Measurements from ENCODE around the gene BABAM2. TPM values are rescaled to one million over a fixed set of nuclear protein-coding genes. Genes with fewer than 3 reads are reported as not detected.
"Not testable (repeated sequence)": the region's sequence is repeated elsewhere in the genome, so short reads cannot be mapped to it uniquely, and the experiment has no call there.

The BABAM2 gene
- total RNA-seq, 2 experiments from 2014 or later, result 45.2 to 53.2 TPM

DNA sequence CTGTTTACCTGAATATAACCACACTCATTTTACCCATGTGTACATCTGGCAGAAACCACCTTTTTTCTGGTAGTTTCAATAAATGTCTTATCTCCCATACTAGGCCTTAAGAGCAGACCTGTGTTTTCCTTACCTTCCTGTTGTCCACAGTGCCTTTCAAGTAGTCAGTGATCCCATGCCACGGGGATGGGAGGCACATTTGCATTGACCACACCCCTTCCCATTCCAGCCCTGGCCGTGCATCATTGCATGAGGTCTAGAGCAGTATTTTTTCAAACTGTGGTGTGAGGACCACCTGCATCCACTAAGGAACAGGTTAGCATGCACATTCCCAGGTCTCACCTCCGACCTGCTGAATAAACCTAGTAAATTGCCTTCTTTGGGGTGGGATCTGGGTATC is 337.0 kb downstream of the BABAM2 start:
- peak overlapping the region; percentile 15 for H3K4me3 Mint-ChIP-seq
- H3K9me3 Mint-ChIP-seq, result no peaks in the 10 kb centered on the region

DNA sequence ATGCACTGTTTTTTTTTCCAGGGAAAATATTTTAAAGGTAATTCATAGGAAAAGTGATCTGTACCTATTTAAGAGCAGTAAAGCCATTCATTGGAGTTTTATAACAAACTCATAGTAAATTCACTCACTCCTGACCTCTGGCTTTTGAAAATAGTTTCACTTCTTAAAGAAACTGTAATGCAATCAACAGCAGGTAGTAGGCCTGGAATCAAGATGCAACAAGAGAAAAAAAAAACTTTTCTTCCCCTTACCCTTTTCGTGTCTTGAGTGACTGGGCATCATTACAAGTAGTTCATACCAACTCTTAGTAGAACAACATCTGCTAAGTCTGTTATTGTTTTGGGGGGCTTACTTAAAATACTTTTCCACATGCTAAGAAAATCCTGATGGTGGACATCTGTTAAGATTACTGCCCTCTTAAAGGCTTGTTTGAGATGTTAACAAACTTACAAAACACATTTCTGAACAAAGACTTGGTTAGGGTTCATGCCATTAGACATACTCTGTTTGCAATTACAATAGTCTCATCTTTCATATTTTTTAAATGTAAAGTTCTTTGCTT is 338.0 kb downstream of the BABAM2 start:
- H3K4me3 Mint-ChIP-seq, result no peak overlapping the region
- no peaks in the 10 kb centered on the region for H3K9me3 Mint-ChIP-seq
- no peak overlapping the region for H3K27ac Mint-ChIP-seq
- peaks cover 6% of the 10 kb centered on the region for H3K4me1 Mint-ChIP-seq
- no peaks in the 10 kb centered on the region for H3K27me3 Mint-ChIP-seq
- DNase-seq, result no peak
- H3K36me3 Mint-ChIP-seq, result no peaks in the 10 kb centered on the region

More for the DNA sequence above, 337.0 kb downstream of the BABAM2 start:
- H3K27me3 Mint-ChIP-seq, result no peaks in the 10 kb centered on the region
- H3K36me3 Mint-ChIP-seq, result no peaks in the 10 kb centered on the region
- H3K27ac Mint-ChIP-seq, result no peak overlapping the region
- DNase-seq, result no peak
- H3K4me1 Mint-ChIP-seq, result peaks cover 6% of the 10 kb centered on the region

DNA sequence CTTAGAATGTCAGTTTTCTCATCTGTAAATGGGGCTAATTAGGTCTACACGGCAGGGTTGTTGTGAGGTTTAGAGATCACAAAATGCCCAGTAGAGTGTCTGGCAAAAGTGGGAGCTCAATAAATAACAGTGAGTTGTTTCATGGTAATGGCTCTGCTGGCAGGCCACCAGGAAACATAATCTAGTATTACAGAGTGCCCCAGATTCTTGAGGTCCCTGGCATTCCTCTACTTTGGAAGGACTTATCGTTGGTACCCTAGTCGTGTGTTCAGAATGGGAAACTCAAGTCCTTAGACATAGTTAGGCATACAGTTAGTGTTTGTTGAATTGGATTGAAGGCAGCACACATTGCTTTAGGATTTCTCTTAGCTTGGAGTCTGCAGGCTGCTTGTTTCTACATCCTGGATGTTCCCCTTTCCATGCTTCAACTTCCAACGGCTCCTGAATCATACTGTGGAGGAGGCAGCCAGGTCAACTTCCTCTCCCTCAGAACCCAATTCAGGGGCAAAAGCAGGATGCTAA is 340.6 kb downstream of the BABAM2 start:
- Mint-ChIP-seq H3K36me3 (no peaks in the 10 kb centered on the region), H3K4me3 (no peak overlapping the region), H3K9me3 (no peaks in the 10 kb centered on the region), H3K27ac (no peak overlapping the region), H3K27me3 (no peaks in the 10 kb centered on the region), H3K4me1 (no peaks in the 10 kb centered on the region)
- no peak for DNase-seq

DNA sequence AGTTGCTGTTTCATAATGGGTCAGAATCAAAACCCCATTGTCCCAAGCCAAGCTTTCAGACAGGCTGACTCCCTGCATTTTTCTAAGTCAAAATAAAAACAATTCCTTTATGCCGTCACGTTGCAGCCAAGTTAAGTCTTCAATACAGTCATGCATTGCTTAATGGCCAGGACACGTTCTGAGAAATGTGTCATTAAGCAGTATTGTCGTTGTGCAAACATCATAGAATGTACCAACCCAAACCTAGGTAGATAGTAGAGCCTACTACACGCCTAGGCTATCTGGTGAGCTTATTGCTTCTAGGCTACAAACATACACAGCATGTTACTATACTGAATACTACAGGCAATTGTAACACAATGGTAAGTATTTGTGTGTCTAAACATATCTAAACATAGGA is 341.8 kb downstream of the BABAM2 start:
- DNase-seq, result no peak
- Mint-ChIP-seq H3K9me3 (no peaks in the 10 kb centered on the region), H3K4me1 (no peaks in the 10 kb centered on the region), H3K4me3 (no peak overlapping the region), H3K27ac (no peak overlapping the region), H3K27me3 (no peaks in the 10 kb centered on the region), H3K36me3 (peaks cover under 1% of the 10 kb centered on the region)

DNA sequence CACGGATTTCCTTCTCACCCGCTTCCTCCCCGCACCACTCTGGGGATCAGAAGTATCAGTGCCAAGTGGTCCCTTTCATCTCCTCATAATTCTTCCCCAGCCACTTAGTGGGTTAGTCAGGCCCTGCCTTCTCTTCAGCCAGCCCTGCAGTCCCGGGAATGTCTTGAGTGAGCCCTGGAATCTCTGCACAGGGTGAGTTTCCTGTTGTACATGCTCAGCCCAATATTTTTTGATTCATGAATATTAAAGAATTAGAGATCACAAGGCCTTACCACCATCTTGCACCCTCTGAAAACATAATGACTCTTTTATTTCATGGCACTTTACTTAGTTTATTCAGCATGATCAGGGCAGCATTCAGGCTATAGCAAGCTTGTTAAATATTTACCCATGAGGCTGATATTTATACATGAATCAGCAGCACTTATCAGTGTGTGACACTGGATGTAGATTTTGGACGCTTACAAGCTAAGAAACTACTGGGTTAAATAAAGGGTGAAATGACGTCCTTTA is 342.7 kb downstream of the BABAM2 start:
- no peak for DNase-seq
- Mint-ChIP-seq H3K9me3 (no peaks in the 10 kb centered on the region), H3K4me1 (no peaks in the 10 kb centered on the region), H3K27me3 (no peaks in the 10 kb centered on the region), H3K27ac (no peak overlapping the region), H3K36me3 (peaks cover 4% of the 10 kb centered on the region), H3K4me3 (no peak overlapping the region)

DNA sequence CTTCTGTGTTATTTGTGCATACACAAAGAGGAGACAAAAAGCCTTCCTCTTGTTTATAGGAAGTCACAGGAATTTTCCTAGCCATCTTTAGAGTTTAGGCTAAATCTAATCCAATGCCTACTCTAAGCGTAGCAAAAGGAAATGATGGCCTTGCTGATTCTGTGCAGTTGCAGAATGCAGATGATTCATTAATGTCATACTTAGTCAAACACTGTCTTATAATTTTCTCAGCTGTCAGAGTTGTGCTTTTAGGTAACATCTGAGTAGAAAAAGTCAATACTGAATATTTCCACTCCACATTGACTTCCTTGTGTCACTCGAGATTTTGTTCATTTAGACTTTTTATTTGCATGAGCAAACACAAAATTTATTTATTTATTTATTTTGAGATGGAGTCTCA is 344.3 kb downstream of the BABAM2 start:
- DNase-seq, result no peak
- Mint-ChIP-seq H3K4me3 (no peak overlapping the region), H3K36me3 (peaks cover 4% of the 10 kb centered on the region), H3K9me3 (no peaks in the 10 kb centered on the region), H3K27me3 (no peaks in the 10 kb centered on the region), H3K4me1 (no peaks in the 10 kb centered on the region), H3K27ac (no peak overlapping the region)

DNA sequence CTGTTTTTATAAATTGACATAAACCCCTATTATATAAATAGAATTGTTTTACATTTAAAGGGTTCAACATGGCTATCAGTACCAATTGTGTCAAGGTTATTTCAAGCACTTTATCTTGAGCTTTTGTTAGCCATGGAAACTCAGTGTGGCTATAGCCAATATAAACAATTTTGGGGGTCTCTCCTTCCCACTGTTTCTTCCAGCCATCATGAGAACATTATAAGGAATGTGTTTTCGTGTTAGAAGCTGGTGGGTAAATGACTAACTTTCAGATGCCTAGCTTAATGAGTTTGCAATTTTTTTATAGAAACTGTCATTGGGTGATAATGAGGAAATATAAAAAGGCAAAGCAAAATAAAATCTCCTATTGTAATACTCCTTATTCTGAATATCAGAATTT is 348.7 kb downstream of the BABAM2 start:
- H3K27me3 Mint-ChIP-seq, result no peaks in the 10 kb centered on the region
- no peaks in the 10 kb centered on the region for H3K4me1 Mint-ChIP-seq
- DNase-seq, result no peak
- H3K4me3 Mint-ChIP-seq, result no peak overlapping the region
- H3K9me3 Mint-ChIP-seq, result no peaks in the 10 kb centered on the region
- no peak overlapping the region for H3K27ac Mint-ChIP-seq
- peaks cover 9% of the 10 kb centered on the region for H3K36me3 Mint-ChIP-seq

DNA sequence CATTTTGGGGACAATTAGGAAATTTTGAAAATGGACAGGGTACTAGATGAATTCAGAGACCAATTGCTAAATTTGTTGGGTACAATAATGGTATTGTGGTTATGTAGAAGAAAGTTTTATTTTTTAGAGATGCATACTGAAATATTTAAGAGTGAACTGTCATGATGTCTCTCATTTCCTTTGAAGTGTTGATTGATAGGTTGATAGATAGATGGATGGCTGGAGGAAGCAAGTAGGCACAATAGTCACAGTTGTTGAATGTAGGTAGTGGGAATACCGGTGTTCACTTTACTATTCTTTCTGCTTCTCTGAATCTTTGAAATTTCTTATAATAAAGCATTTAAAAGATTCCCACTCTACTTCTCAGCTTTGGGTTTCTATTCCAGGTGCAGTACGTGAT is 350.4 kb downstream of the BABAM2 start:
- H3K9me3 Mint-ChIP-seq, result no peaks in the 10 kb centered on the region
- no peak overlapping the region for H3K4me3 Mint-ChIP-seq
- H3K36me3 Mint-ChIP-seq, result peaks cover 9% of the 10 kb centered on the region
- no peaks in the 10 kb centered on the region for H3K27me3 Mint-ChIP-seq
- no peak for DNase-seq
- H3K27ac Mint-ChIP-seq, result no peak overlapping the region
- no peaks in the 10 kb centered on the region for H3K4me1 Mint-ChIP-seq

DNA sequence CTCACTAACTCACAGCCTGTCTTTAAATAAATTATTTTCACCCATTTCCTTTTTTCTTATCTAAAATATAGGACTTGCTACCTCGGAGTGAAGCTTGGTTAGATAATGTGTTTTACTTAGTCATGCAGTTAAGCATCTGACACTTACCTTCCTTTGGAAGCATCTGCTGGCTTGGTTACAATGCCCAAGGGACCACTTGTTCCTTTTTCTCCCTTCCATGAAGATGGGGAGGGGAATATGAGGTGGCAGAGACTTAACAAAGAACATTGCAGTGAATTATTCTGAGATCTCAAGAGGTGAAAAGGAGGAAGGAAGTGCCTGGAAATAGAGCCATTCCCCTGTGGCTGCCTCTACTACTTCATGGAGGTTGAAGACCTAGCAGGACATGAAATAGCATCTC is 356.8 kb downstream of the BABAM2 start:
- Mint-ChIP-seq H3K27me3 (no peaks in the 10 kb centered on the region), H3K4me3 (no peak overlapping the region), H3K9me3 (no peaks in the 10 kb centered on the region), H3K4me1 (peaks cover 13% of the 10 kb centered on the region), H3K36me3 (peaks cover 5% of the 10 kb centered on the region), H3K27ac (no peak overlapping the region)
- no peak for DNase-seq

DNA sequence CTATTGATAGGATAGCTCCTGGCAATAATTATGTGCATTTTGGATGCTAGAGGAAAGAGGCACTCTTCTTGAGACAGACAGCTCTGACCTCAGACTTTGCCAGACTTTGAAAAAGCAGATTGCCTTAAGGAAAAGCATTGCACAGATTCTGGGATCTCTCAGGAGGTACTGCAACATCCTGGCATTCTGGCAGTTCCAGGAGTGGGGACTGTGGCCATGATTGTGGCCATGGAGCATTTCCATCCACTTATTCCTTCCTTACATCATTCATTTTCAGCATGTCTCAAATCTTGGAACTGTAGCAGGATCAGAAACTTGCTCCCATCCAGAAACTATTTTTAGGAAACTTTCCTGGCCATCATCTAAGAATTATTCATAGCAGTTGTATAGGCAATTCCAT is 357.2 kb downstream of the BABAM2 start:
- Mint-ChIP-seq H3K9me3 (no peaks in the 10 kb centered on the region), H3K4me1 (peaks cover 17% of the 10 kb centered on the region), H3K4me3 (no peak overlapping the region), H3K36me3 (peaks cover 5% of the 10 kb centered on the region), H3K27ac (no peak overlapping the region), H3K27me3 (no peaks in the 10 kb centered on the region)
- no peak for DNase-seq

DNA sequence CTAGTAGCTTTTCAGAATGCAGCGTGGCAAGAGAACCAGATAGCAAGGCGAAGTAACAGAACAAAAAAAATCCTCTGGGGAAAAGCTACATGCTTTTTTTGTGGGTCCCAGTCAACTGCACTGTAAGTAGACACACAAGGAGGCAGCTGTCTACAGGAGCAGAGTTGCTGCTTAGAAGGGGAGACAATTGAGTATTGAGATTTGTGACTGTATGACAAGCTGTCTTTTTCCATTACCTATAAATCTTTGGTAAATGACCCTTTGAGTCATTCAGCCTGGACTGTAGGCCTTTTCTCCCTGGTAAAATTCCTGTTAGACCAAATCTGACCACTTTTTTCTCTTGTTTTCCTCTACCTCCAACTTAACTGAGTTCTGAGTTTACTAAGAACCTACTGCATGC is 358.0 kb downstream of the BABAM2 start:
- no peak for DNase-seq
- Mint-ChIP-seq H3K27ac (no peak overlapping the region), H3K36me3 (peaks cover 5% of the 10 kb centered on the region), H3K9me3 (no peaks in the 10 kb centered on the region), H3K4me3 (no peak overlapping the region), H3K27me3 (no peaks in the 10 kb centered on the region), H3K4me1 (peaks cover 19% of the 10 kb centered on the region)

DNA sequence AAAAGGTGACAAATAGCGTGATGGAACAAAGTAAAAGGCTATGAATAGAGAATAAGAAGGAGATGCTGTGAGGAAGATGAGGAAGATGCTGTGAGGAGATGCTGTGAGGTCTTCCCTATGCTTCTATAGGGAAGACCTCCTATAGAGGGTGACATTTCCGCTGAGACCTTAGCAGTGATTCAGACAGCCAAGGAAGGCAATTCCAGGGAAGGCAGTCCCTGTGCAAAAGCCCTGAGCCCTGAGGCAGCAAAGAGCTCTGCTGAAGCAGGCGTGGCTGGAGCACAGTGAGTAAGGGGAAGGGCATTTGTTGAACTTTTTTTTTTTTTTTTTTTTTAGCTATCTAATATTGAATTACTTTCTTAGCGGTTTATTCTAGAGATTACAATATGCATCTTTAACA is 359.5 kb downstream of the BABAM2 start:
- peaks cover 19% of the 10 kb centered on the region for H3K4me1 Mint-ChIP-seq
- no peaks in the 10 kb centered on the region for H3K9me3 Mint-ChIP-seq

DNA sequence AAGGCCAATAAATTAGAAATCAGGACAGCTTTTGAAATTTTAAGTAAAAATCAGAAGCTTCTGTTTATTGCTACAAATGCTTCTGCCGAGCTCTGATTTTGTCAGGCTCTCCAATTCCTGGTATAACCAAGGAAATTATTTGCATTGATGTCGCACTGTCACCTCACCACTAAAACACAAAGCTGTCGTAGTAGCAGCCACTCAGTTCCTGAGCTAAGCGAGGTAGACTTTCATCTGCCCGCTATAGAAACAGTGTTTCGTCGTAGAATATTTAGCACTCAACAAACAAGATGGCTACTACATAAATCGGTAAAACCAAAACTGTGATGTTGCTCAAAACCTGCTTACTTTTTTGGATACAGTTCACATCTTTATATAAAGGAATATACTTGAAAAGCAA is 360.8 kb downstream of the BABAM2 start:
- Mint-ChIP-seq H3K27me3 (no peaks in the 10 kb centered on the region), H3K4me3 (peak overlapping the region; percentile 44), H3K36me3 (peaks cover 5% of the 10 kb centered on the region), H3K27ac (no peak overlapping the region), H3K9me3 (no peaks in the 10 kb centered on the region), H3K4me1 (peaks cover 19% of the 10 kb centered on the region)
- no peak for DNase-seq

More for the DNA sequence above, 359.5 kb downstream of the BABAM2 start:
- Mint-ChIP-seq H3K27ac (no peak overlapping the region), H3K4me3 (no peak overlapping the region), H3K27me3 (no peaks in the 10 kb centered on the region), H3K36me3 (peaks cover 5% of the 10 kb centered on the region)
- no peak for DNase-seq

DNA sequence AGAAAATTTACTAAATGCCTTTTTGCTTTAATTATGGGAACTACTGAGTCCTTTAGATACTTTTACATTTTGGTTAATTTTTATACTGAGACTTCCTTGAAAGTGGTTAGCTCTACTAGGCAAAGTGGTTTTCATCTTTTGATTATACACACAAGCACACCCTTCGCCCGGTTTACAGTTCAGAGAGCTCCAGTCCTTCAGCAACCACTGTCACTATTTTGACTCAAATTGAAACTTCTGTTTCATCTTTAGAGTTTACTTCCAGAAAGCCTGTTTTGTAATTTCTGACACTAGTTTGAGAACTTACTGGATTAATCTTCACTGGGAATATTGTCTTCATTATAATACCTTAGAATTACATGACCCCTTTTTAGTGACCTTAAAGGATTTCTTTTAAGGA is 361.8 kb downstream of the BABAM2 start:
- Mint-ChIP-seq H3K9me3 (no peaks in the 10 kb centered on the region), H3K36me3 (peaks cover 5% of the 10 kb centered on the region), H3K27me3 (no peaks in the 10 kb centered on the region), H3K4me3 (no peak overlapping the region), H3K27ac (no peak overlapping the region), H3K4me1 (peaks cover 16% of the 10 kb centered on the region)
- peak; percentile 26 for DNase-seq

DNA sequence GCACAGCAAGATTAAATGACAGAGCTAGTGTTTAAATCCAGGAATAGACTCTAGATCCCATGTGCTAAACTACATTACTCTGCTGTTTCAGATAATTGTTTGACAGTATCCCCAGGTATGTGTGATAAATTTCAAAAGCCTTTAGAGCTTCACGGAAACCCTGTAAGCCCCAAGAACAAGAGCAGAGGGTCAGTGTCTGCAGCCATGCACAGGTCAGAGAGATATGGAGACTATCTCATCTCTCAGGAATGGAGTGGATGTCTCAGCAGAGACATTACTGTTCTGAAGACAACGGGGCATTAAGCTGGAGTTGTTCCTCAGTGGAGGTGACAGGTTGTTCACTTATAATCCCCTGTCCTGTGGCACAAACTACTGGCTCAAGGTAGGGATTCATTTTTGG is 363.0 kb downstream of the BABAM2 start:
- no peak overlapping the region for H3K4me3 Mint-ChIP-seq
- DNase-seq, result no peak
- H3K27me3 Mint-ChIP-seq, result no peaks in the 10 kb centered on the region
- no peak overlapping the region for H3K27ac Mint-ChIP-seq
- H3K9me3 Mint-ChIP-seq, result no peaks in the 10 kb centered on the region
- peaks cover 2% of the 10 kb centered on the region for H3K36me3 Mint-ChIP-seq
- H3K4me1 Mint-ChIP-seq, result peaks cover 16% of the 10 kb centered on the region

DNA sequence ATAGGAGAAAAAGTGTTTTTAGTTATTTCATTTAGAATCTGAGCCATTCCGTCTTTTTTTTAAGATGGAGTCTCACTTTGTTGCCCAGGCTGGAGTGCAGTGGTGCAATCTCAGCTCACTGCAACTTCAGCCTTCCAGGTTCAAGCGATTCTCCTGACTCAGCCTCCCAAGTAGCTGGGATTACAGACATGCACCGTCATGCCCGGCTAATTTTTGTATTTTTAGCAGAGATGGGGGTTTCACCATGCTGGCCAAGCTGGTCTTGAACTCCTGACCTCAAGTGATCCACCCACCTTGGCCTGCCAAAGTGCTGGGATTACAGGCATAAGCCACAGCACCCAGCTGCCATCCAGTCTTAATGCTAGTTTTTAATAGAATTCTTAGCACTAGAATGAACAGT is 364.7 kb downstream of the BABAM2 start:
- H3K27ac Mint-ChIP-seq, H3K4me3 Mint-ChIP-seq, H3K27me3 Mint-ChIP-seq, H3K9me3 Mint-ChIP-seq, H3K36me3 Mint-ChIP-seq, DNase-seq: not testable (repeated sequence)
- peaks cover 16% of the 10 kb centered on the region for H3K4me1 Mint-ChIP-seq

Measured in activated naive CD8-positive, alpha-beta T cell treated with anti-CD3 and anti-CD28 coated beads for 36 hours (primary cell).